GF-D8 (cell line): ENCODE data around the gene MLH1.

Experiments
- DNase-seq: peaks from one replicate; lab custom pipeline; 2025; lab: John Stamatoyannopoulos, UW

The MLH1 gene

GRCh38 chr3:37094636-37095035 lies 101.3 kb downstream of the MLH1 start:
- no peak for DNase-seq

GRCh38 chr3:37096288-37096687 lies 103.0 kb downstream of the MLH1 start:
- no peak for DNase-seq

GRCh38 chr3:37096975-37097374 lies 103.7 kb downstream of the MLH1 start:
- DNase-seq = no peak

- no peak for DNase-seq
These were observed 104.5 kb downstream of the MLH1 start for GRCh38 chr3:37097776-37098175.

- DNase-seq = no peak
These were observed 105.6 kb downstream of the MLH1 start for GRCh38 chr3:37098884-37099283.

- no peak for DNase-seq
These were observed 106.2 kb downstream of the MLH1 start for GRCh38 chr3:37099469-37099868.

- DNase-seq = no peak
These were observed 107.1 kb downstream of the MLH1 start for GRCh38 chr3:37100411-37100810.
